ENCODE data around the gene TNXB.
A peak's percentile ranks its signal among the peaks of the same experiment; 100 is the strongest.
"Not testable (repeated sequence)": the region's sequence is repeated elsewhere in the genome, so short reads cannot be mapped to it uniquely, and the experiment has no call there.

TNXB gene

DNA sequence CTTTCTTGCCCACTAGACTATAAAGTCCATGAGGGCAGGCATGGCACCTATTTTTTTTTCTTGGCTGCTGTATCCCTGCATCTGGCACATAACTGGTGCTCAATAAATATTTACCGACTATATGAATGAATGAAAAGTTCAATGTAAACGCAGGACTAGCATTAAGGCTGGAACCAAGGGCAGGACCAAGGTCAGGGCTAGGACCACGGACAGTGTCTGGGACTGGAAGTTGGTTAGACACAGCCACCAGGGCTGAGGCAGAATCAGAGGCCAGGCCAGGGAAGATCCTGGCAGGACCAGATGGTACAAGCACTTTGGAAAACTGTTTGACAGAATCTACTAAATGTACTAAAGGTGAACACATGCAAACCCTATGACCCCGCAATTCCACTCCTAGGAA, 3.7 kb downstream of the TNXB start:
- H3K27ac ChIP-seq (ENCODE audit: low read depth, low read length): no peak overlapping the region
- no peak overlapping the region for H3K9ac ChIP-seq (ENCODE audit: low read length)
- no CpG with 5 or more reads among the region's 4 CpGs for WGBS (ENCODE audit: extremely low coverage, insufficient coverage, low lambda C conversion rate)
- H2BK120ac ChIP-seq (ENCODE audit: low read depth, low read length): no peak overlapping the region
- H3K79me2 ChIP-seq (ENCODE audit: control insufficient read depth, insufficient read depth, low read length): no peaks in the 10 kb centered on the region
- H3K18ac ChIP-seq (ENCODE audit: low read length): no peak overlapping the region
- H2BK15ac ChIP-seq (replicated peaks; ENCODE audit: low read depth): no peak overlapping the region
- no peaks in the 10 kb centered on the region for H3K4me1 ChIP-seq (ENCODE audit: control insufficient read depth, low read depth, low read length)
- no peak overlapping the region for H2AK5ac ChIP-seq (ENCODE audit: low read length)
- no peak overlapping the region for H3K56ac ChIP-seq (ENCODE audit: low read length)
- no peak overlapping the region for H4K5ac ChIP-seq (ENCODE audit: low read length)
- no peak overlapping the region for H3K4me2 ChIP-seq (ENCODE audit: low read length)
- DNase-seq: peak; percentile 35
- H3K79me1 ChIP-seq (ENCODE audit: low read length): no peaks in the 10 kb centered on the region
- H3K27me3 ChIP-seq (ENCODE audit: insufficient read depth, low read length, poor library complexity): peaks cover 3% of the 10 kb centered on the region
- H4K8ac ChIP-seq (ENCODE audit: low read depth, low read length): no peak overlapping the region
- no peak overlapping the region for H3K4me3 ChIP-seq (ENCODE audit: low read length)
- H3K4ac ChIP-seq (ENCODE audit: low read depth, low read length): no peak overlapping the region
- H3K36me3 ChIP-seq (ENCODE audit: control insufficient read depth, insufficient read depth, low read length): no peaks in the 10 kb centered on the region
- H2BK5ac ChIP-seq (ENCODE audit: low read length): no peak overlapping the region
- no peak overlapping the region for H3K23ac ChIP-seq (ENCODE audit: low read length)

DNA sequence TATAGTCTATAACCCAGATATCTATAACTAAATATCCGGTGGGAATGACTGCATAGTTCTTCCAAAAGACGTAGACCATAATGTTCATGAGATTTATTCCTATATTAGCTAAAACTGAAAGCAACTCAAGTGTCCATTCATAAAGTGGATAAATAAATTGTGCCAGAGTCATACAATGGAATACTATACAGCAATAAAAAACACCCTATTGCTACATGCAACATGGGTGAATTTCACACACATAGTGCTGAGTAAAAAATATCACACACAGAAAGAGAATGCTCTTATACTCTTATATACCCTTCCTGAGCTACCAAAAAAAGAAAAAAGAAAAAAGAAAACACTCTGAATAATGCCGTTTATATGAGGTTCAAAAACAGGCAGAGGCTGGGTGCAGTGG, 6.9 kb downstream of the TNXB start:
- WGBS (ENCODE audit: extremely low coverage, insufficient coverage, low lambda C conversion rate): no CpG with 5 or more reads among the region's 3 CpGs
- Histone ChIP-seq H2BK5ac (ENCODE audit: low read length) (no peak overlapping the region), H3K9ac (ENCODE audit: low read length) (no peak overlapping the region)

DNA sequence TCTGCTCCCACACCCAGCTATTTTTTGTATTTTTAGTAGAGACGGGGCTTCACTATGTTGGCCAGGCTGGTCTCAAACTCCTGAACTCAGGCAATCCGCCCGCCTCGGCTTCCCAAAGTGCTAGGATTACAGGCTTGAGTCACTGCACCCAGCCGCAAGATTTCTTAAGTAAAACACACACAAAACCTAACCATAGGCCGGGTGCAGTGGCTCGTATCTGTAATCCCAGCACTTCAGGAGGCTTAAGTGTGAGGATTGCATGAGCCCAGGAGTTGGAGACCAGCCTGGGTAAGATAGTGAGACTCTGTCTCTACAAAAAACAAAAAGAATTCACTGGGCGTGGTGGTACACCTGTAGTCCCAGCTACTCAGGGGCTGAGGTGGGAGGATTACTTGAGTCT, 8.9 kb downstream of the TNXB start:
- not testable (repeated sequence) for H2BK5ac ChIP-seq (ENCODE audit: low read length); H3K56ac ChIP-seq (ENCODE audit: low read length); H2BK15ac ChIP-seq (replicated peaks; ENCODE audit: low read depth); H4K8ac ChIP-seq (ENCODE audit: low read depth, low read length); H3K79me2 ChIP-seq (ENCODE audit: control insufficient read depth, insufficient read depth, low read length); H2BK120ac ChIP-seq (ENCODE audit: low read depth, low read length); H3K4me2 ChIP-seq (ENCODE audit: low read length); H3K23ac ChIP-seq (ENCODE audit: low read length); H3K36me3 ChIP-seq (ENCODE audit: control insufficient read depth, insufficient read depth, low read length); H3K27ac ChIP-seq (ENCODE audit: low read depth, low read length); H3K4me3 ChIP-seq (ENCODE audit: low read length); H3K79me1 ChIP-seq (ENCODE audit: low read length); DNase-seq; H3K27me3 ChIP-seq (ENCODE audit: insufficient read depth, low read length, poor library complexity); H2AK5ac ChIP-seq (ENCODE audit: low read length); H3K4me1 ChIP-seq (ENCODE audit: control insufficient read depth, low read depth, low read length); H3K9ac ChIP-seq (ENCODE audit: low read length); H3K18ac ChIP-seq (ENCODE audit: low read length); H4K5ac ChIP-seq (ENCODE audit: low read length); H3K4ac ChIP-seq (ENCODE audit: low read depth, low read length)
- WGBS (ENCODE audit: extremely low coverage, insufficient coverage, low lambda C conversion rate): no CpG with 5 or more reads among the region's 8 CpGs

More for the DNA sequence above, 6.9 kb downstream of the TNXB start:
- no peak overlapping the region for H2BK15ac ChIP-seq (replicated peaks; ENCODE audit: low read depth)
- H3K4me1 ChIP-seq (ENCODE audit: control insufficient read depth, low read depth, low read length): no peaks in the 10 kb centered on the region
- no peak overlapping the region for H3K56ac ChIP-seq (ENCODE audit: low read length)
- H3K27ac ChIP-seq (ENCODE audit: low read depth, low read length): no peak overlapping the region
- no peaks in the 10 kb centered on the region for H3K79me1 ChIP-seq (ENCODE audit: low read length)
- no peak for DNase-seq
- no peaks in the 10 kb centered on the region for H3K36me3 ChIP-seq (ENCODE audit: control insufficient read depth, insufficient read depth, low read length)
- no peak overlapping the region for H4K5ac ChIP-seq (ENCODE audit: low read length)
- H3K79me2 ChIP-seq (ENCODE audit: control insufficient read depth, insufficient read depth, low read length): no peaks in the 10 kb centered on the region
- no peak overlapping the region for H3K4ac ChIP-seq (ENCODE audit: low read depth, low read length)
- H2AK5ac ChIP-seq (ENCODE audit: low read length): no peak overlapping the region
- no peak overlapping the region for H3K4me3 ChIP-seq (ENCODE audit: low read length)
- no peak overlapping the region for H3K18ac ChIP-seq (ENCODE audit: low read length)
- H3K4me2 ChIP-seq (ENCODE audit: low read length): no peak overlapping the region
- no peak overlapping the region for H4K8ac ChIP-seq (ENCODE audit: low read depth, low read length)
- H2BK120ac ChIP-seq (ENCODE audit: low read depth, low read length): no peak overlapping the region
- H3K23ac ChIP-seq (ENCODE audit: low read length): no peak overlapping the region
- H3K27me3 ChIP-seq (ENCODE audit: insufficient read depth, low read length, poor library complexity): no peaks in the 10 kb centered on the region

DNA sequence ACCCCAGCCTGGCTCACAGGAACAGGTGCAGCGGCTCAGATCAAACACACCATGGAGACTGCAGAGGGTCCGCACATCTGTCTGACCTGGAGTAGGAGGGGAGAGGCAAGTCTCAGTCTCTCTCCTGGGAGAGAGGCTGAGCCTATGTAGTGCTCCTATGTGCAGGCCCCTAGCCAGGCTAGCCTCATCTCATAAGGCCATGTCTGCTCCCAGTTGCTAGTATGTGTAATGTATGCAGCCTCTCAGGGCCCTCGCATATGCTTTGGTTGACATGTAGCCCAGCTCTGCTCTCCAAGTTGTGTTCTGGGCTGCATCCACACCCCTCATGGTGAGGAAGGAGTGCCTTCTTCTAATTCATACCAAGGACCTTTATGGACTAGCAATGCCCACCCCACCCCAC, 11.8 kb downstream of the TNXB start:
- Histone ChIP-seq H4K5ac (ENCODE audit: low read length) (no peak overlapping the region), H3K56ac (ENCODE audit: low read length) (no peak overlapping the region), H2AK5ac (ENCODE audit: low read length) (no peak overlapping the region), H2BK5ac (ENCODE audit: low read length) (no peak overlapping the region), H3K4me2 (ENCODE audit: low read length) (no peak overlapping the region), H3K9ac (ENCODE audit: low read length) (no peak overlapping the region), H4K8ac (ENCODE audit: low read depth, low read length) (no peak overlapping the region), H3K79me1 (ENCODE audit: low read length) (no peaks in the 10 kb centered on the region), H3K4me1 (ENCODE audit: control insufficient read depth, low read depth, low read length) (no peaks in the 10 kb centered on the region), H3K36me3 (ENCODE audit: control insufficient read depth, insufficient read depth, low read length) (no peaks in the 10 kb centered on the region), H2BK120ac (ENCODE audit: low read depth, low read length) (no peak overlapping the region), H3K27me3 (ENCODE audit: insufficient read depth, low read length, poor library complexity) (no peaks in the 10 kb centered on the region), H3K18ac (ENCODE audit: low read length) (no peak overlapping the region), H2BK15ac (replicated peaks; ENCODE audit: low read depth) (no peak overlapping the region), H3K23ac (ENCODE audit: low read length) (no peak overlapping the region), H3K4me3 (ENCODE audit: low read length) (no peak overlapping the region), H3K79me2 (ENCODE audit: control insufficient read depth, insufficient read depth, low read length) (no peaks in the 10 kb centered on the region), H3K27ac (ENCODE audit: low read depth, low read length) (no peak overlapping the region), H3K4ac (ENCODE audit: low read depth, low read length) (no peak overlapping the region)
- no peak for DNase-seq
- WGBS (ENCODE audit: extremely low coverage, insufficient coverage, low lambda C conversion rate): no CpG with 5 or more reads among the region's 3 CpGs

DNA sequence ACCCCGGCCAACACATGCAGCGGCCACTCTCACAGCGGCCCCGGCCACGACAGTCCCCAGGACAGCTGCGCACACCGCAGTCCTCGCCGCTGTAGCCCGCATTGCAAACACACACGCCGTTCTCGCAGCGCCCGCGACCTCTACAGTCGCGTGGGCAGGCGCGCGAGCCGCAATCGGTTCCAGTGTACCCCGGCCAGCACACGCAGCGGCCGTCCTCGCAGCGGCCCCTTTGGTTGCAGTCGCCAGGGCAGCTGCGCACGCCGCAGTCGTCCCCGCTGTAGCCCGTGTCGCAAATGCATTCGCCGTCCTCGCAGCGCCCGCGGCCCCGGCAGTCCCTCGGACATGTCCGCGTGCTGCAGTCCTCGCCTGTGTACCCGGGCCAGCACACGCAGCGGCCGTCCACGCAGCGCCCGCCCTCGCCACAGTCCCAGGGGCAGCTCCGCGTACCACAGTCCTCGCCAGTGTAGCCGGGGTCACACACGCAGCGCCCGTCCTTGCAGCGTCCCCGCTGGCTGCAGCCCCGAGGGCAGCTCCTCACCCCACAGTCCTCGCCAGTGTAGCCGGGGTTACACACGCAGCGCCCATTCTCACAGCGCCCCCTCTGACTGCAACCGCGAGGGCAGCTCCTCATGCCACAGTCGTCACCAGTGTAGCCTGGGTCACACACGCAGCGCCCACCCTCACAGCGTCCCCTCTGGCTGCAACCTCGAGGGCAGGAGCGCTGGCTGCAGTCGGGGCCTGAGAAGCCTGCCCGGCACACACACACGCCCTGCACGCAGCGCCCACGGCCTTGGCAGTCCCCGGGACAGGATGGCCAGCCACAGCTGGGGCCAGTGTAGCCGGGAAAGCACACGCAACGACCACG, 12.5 kb downstream of the TNXB start:
- H3K9ac ChIP-seq (ENCODE audit: low read length): no peak overlapping the region
- H3K56ac ChIP-seq (ENCODE audit: low read length): no peak overlapping the region
- H3K79me1 ChIP-seq (ENCODE audit: low read length): no peaks in the 10 kb centered on the region
- no peak overlapping the region for H3K4me2 ChIP-seq (ENCODE audit: low read length)
- DNase-seq: no peak
- H2AK5ac ChIP-seq (ENCODE audit: low read length): no peak overlapping the region
- H2BK5ac ChIP-seq (ENCODE audit: low read length): no peak overlapping the region
- H4K5ac ChIP-seq (ENCODE audit: low read length): no peak overlapping the region
- no peak overlapping the region for H3K4ac ChIP-seq (ENCODE audit: low read depth, low read length)
- H3K27me3 ChIP-seq (ENCODE audit: insufficient read depth, low read length, poor library complexity): no peaks in the 10 kb centered on the region
- H3K18ac ChIP-seq (ENCODE audit: low read length): no peak overlapping the region
- no peak overlapping the region for H2BK120ac ChIP-seq (ENCODE audit: low read depth, low read length)
- H2BK15ac ChIP-seq (replicated peaks; ENCODE audit: low read depth): no peak overlapping the region
- WGBS (ENCODE audit: extremely low coverage, insufficient coverage, low lambda C conversion rate): no CpG with 5 or more reads among the region's 90 CpGs
- H4K8ac ChIP-seq (ENCODE audit: low read depth, low read length): no peak overlapping the region
- no peak overlapping the region for H3K27ac ChIP-seq (ENCODE audit: low read depth, low read length)
- H3K23ac ChIP-seq (ENCODE audit: low read length): peak overlapping the region; percentile 89
- H3K4me1 ChIP-seq (ENCODE audit: control insufficient read depth, low read depth, low read length): no peaks in the 10 kb centered on the region
- no peaks in the 10 kb centered on the region for H3K79me2 ChIP-seq (ENCODE audit: control insufficient read depth, insufficient read depth, low read length)
- no peak overlapping the region for H3K4me3 ChIP-seq (ENCODE audit: low read length)
- H3K36me3 ChIP-seq (ENCODE audit: control insufficient read depth, insufficient read depth, low read length): no peaks in the 10 kb centered on the region

DNA sequence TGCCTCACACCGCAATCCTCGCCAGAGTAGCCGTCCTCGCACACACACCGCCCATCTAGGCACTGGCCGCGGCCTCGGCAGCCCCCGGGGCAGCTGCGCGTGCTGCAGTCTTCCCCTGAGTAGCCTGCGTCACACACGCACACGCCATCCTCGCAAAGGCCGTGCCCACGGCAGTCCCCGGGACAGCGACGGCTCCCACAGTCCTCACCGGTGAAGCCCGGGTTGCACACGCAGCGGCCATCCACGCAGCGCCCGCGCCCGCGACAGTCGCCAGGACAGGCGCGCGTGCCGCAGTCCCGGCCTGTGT, 13.1 kb downstream of the TNXB start:
- Histone ChIP-seq H4K8ac (ENCODE audit: low read depth, low read length) (no peak overlapping the region), H2BK15ac (replicated peaks; ENCODE audit: low read depth) (no peak overlapping the region), H3K36me3 (ENCODE audit: control insufficient read depth, insufficient read depth, low read length) (no peaks in the 10 kb centered on the region), H3K4ac (ENCODE audit: low read depth, low read length) (no peak overlapping the region), H3K27ac (ENCODE audit: low read depth, low read length) (no peak overlapping the region), H3K18ac (ENCODE audit: low read length) (no peak overlapping the region), H4K5ac (ENCODE audit: low read length) (no peak overlapping the region), H3K23ac (ENCODE audit: low read length) (no peak overlapping the region), H3K9ac (ENCODE audit: low read length) (no peak overlapping the region), H3K79me1 (ENCODE audit: low read length) (no peaks in the 10 kb centered on the region), H3K4me2 (ENCODE audit: low read length) (no peak overlapping the region), H3K27me3 (ENCODE audit: insufficient read depth, low read length, poor library complexity) (no peaks in the 10 kb centered on the region), H2BK120ac (ENCODE audit: low read depth, low read length) (no peak overlapping the region), H3K79me2 (ENCODE audit: control insufficient read depth, insufficient read depth, low read length) (no peaks in the 10 kb centered on the region), H3K4me1 (ENCODE audit: control insufficient read depth, low read depth, low read length) (no peaks in the 10 kb centered on the region), H2AK5ac (ENCODE audit: low read length) (no peak overlapping the region), H2BK5ac (ENCODE audit: low read length) (no peak overlapping the region), H3K4me3 (ENCODE audit: low read length) (no peak overlapping the region), H3K56ac (ENCODE audit: low read length) (no peak overlapping the region)
- no peak for DNase-seq
- no CpG with 5 or more reads among the region's 36 CpGs for WGBS (ENCODE audit: extremely low coverage, insufficient coverage, low lambda C conversion rate)
